Gastroesophageal sphincter (tissue), 2 donors: ENCODE measurements around the gene TTLL6.

Source experiments
- EP300 ChIP-seq: sonication (generic); formaldehyde crosslinking; IDR thresholded peaks from one replicate; pipeline ENCODE4 v1.6.1; 2017; ENCODE audit warnings: antibody characterized with exemption, mild to moderate bottlenecking
- POLR2A ChIP-seq, 2 donors: fragments of 450-650 bp; IDR thresholded peaks; one replicate each; pipeline ENCODE4 v1.6.1; 2017; ENCODE audit warnings: antibody characterized with exemption in 2 of 2, mild to moderate bottlenecking in 2 of 2, moderate library complexity in 1 of 2

DNA sequence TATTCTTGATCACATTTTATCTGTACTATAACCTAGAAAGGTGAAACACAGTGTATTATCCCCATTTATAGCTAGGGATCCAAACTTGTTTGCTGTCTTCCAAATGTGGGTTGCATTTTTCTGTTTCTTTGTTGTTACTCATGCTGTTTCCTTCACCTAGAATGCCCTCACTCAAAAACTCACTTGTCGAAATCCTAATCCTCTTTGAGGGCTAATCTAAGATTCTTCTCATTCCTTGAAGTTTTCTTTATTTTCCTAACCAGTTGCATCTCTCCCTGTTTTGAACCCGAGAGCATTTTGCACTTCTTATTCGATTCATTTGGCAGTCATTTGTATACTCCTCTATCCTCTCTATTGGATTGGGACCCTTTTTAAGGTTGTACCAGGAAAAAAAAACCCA, 23.4 kb upstream of the TTLL6 start:
- TF ChIP-seq EP300 (no peak), POLR2A (IDR thresholded peaks at IDR 0.05) (no peak)
